SHP77 (cell line): ENCODE data around the gene RAB3B.
A peak's percentile ranks its signal among the peaks of the same experiment; 100 is the strongest.
"Not testable (repeated sequence)": the region's sequence is repeated elsewhere in the genome, so short reads cannot be mapped to it uniquely, and the experiment has no call there.

Experiments
- DNase-seq, 2 experiments: peaks; one replicate each; lab custom pipeline; 2025; lab: John Stamatoyannopoulos, UW

The RAB3B gene

GRCh38 chr1:51919684-51920083 lies 70.8 kb downstream of the RAB3B start:
- DNase-seq: no peak

GRCh38 chr1:51916587-51917405 lies 73.7 kb downstream of the RAB3B start:
- no peak for DNase-seq

GRCh38 chr1:51915951-51916350 lies 74.5 kb downstream of the RAB3B start:
- no peak for DNase-seq

- no peak for DNase-seq
Observed at GRCh38 chr1:51912881-51913280, 77.6 kb downstream of the RAB3B start.

- DNase-seq: no peak
Observed at GRCh38 chr1:51910221-51911000, 80.1 kb downstream of the RAB3B start.

- DNase-seq: no peak
Observed at GRCh38 chr1:51908499-51908898, 82.0 kb downstream of the RAB3B start.

GRCh38 chr1:51907079-51907702 lies 83.3 kb downstream of the RAB3B start:
- DNase-seq: no peak

- no peak for DNase-seq
Observed at GRCh38 chr1:51906306-51907078, 84.0 kb downstream of the RAB3B start.

- no peak for DNase-seq
Observed at GRCh38 chr1:51902456-51902855, 88.0 kb downstream of the RAB3B start.

- no peak for DNase-seq
Observed at GRCh38 chr1:51901151-51901550, 89.3 kb downstream of the RAB3B start.

- no peak for DNase-seq
Observed at GRCh38 chr1:51899022-51899421, 91.5 kb downstream of the RAB3B start.

GRCh38 chr1:51898090-51898734 lies 92.3 kb downstream of the RAB3B start:
- no peak for DNase-seq

- DNase-seq: no peak
Observed at GRCh38 chr1:51897699-51898031, 92.8 kb downstream of the RAB3B start.

GRCh38 chr1:51894748-51895147 lies 95.8 kb downstream of the RAB3B start:
- DNase-seq: not testable (repeated sequence)

- peak; percentile 99 to 100 for DNase-seq
Observed at GRCh38 chr1:51878616-51879336, 111.7 kb downstream of the RAB3B start, which contains the start of gene NRDC. TSS of gene NRDC (minus strand) at chr1:51878727. CDS start at chr1:51878615, 112 bp downstream.

GRCh38 chr1:51878308-51878615 lies 112.2 kb downstream of the RAB3B start:
- DNase-seq: no peak

GRCh38 chr1:51877434-51878307 lies 112.8 kb downstream of the RAB3B start:
- DNase-seq: no peak

GRCh38 chr1:51875836-51876235 lies 114.7 kb downstream of the RAB3B start:
- DNase-seq: no peak

- no peak for DNase-seq
Observed at GRCh38 chr1:51875291-51875772, 115.2 kb downstream of the RAB3B start.

GRCh38 chr1:51873270-51873669 lies 117.2 kb downstream of the RAB3B start:
- DNase-seq: not testable (repeated sequence)
